PFSK-1 (cell line): ENCODE data around the gene SLC25A1.

Experiments
- POLR2AphosphoS5 ChIP-seq: IDR thresholded peaks from 2 replicates; pipeline ENCODE4 v1.6.1; 2012; ENCODE audit warnings: low read depth, mild to moderate bottlenecking, control low read depth, low read length, moderate library complexity
- SIN3A ChIP-seq: IDR thresholded peaks from 2 replicates; pipeline ENCODE4 v1.6.1; 2012; ENCODE audit warnings: mild to moderate bottlenecking, low read length, moderate library complexity, borderline replicate concordance; ENCODE audit not compliant: insufficient read depth
- TF ChIP-seq, protein P1 (sequence below), 2 experiments: IDR thresholded peaks; 2 replicates each; pipeline versions ENCODE4 v1.6.1 to v1.8.0; 2011 to 2012; ENCODE audit warnings: low read depth in 2 of 2, low read length in 2 of 2, control low read depth in 1 of 2, inconsistent platforms in 1 of 2, mild to moderate bottlenecking in 1 of 2, moderate library complexity in 1 of 2; ENCODE audit not compliant: insufficient read depth in 1 of 2

DNA sequence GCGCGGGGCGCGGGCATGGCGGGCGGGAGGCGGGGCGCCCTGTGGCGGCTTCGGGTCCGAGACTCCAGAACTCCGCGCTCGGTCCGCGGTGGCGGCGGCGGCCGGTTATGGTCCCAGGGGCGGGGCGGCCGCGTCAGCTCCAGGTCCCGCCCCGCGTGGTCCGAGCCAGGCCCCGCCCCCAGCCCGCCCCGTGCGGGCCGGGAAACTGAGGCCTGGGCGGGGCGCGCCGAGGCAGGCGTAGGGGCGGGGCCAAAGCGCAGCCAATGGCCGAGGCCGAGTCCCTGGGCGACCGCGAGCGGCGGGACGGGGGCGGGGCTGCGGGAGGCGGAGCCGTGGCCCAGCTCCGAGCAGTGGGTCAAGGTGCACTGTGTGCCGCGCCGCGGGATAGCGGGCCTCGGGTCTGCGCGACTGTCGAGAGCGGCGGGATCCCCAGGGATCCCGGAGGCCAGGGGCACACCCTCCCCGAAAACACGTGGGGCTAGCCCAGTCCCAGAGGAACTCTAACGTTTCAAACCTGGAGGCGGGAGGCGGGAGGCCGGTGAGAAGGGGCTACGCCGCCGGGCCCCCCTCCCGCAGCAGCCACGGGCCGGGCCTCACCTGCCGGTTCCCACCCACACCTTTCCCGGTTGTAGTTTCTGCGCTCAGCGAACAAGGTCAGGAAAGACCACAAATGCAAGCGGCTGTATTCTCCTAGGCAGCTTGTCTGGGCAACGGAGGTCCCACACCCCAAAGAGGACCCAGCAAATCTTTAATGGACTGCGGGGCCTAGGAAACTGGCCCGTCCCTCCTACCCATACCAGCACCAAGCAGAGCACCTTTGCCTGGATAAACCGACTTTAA, at the start of gene SLC25A1:
- TF ChIP-seq POLR2AphosphoS5 (peak; percentile 35; the same call in 1 of the 2 replicates), SIN3A (no peak)
- TF ChIP-seq, protein P1, sequence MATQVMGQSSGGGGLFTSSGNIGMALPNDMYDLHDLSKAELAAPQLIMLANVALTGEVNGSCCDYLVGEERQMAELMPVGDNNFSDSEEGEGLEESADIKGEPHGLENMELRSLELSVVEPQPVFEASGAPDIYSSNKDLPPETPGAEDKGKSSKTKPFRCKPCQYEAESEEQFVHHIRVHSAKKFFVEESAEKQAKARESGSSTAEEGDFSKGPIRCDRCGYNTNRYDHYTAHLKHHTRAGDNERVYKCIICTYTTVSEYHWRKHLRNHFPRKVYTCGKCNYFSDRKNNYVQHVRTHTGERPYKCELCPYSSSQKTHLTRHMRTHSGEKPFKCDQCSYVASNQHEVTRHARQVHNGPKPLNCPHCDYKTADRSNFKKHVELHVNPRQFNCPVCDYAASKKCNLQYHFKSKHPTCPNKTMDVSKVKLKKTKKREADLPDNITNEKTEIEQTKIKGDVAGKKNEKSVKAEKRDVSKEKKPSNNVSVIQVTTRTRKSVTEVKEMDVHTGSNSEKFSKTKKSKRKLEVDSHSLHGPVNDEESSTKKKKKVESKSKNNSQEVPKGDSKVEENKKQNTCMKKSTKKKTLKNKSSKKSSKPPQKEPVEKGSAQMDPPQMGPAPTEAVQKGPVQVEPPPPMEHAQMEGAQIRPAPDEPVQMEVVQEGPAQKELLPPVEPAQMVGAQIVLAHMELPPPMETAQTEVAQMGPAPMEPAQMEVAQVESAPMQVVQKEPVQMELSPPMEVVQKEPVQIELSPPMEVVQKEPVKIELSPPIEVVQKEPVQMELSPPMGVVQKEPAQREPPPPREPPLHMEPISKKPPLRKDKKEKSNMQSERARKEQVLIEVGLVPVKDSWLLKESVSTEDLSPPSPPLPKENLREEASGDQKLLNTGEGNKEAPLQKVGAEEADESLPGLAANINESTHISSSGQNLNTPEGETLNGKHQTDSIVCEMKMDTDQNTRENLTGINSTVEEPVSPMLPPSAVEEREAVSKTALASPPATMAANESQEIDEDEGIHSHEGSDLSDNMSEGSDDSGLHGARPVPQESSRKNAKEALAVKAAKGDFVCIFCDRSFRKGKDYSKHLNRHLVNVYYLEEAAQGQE (IDR thresholded peaks at IDR 0.05; ENCODE audit: insufficient read depth in 1 of 2, low read depth in 2 of 2, low read length in 2 of 2): no peak
